C4-2B (cell line): ENCODE measurements around the gene C18orf32.
A peak's percentile ranks its signal among the peaks of the same experiment; 100 is the strongest.

Experiments
- H3K27ac ChIP-seq: fragments of 450-650 bp; 2 replicates; pipeline ENCODE4 v1.5.1; 2017
- CTCF ChIP-seq: fragments of 450-650 bp; conservative IDR thresholded peaks from 2 replicates; pipeline ENCODE4 v1.5.1; 2017; ENCODE audit warnings: mild to moderate bottlenecking
- ZFX ChIP-seq: fragments of 450-650 bp; IDR thresholded peaks from 2 replicates; pipeline ENCODE4 v1.6.1; 2017

C18orf32 gene

GRCh38 chr18:49486953-49487710 is at the start of gene C18orf32:
TSS of gene C18orf32 (minus strand) at chr18:49487234. CDS start at chr18:49483748, 3,486 bp downstream.
- TF ChIP-seq CTCF (no peak), ZFX (peak; percentile 64)
- H3K27ac ChIP-seq = peak within 1 kb of the TSS; percentile 85

- H3K27ac ChIP-seq = no peak overlapping the region
- TF ChIP-seq CTCF = no peak
- no peak for TF ChIP-seq ZFX
These were observed 48.0 kb upstream of the C18orf32 start for GRCh38 chr18:49534846-49535601.

GRCh38 chr18:49531678-49532153 is 44.7 kb upstream of the C18orf32 start:
- no peak for TF ChIP-seq ZFX
- no peak for TF ChIP-seq CTCF

GRCh38 chr18:49529596-49529995 is 42.6 kb upstream of the C18orf32 start:
- no peak overlapping the region for H3K27ac ChIP-seq
- TF ChIP-seq ZFX = no peak
- no peak for TF ChIP-seq CTCF

More at GRCh38 chr18:49531678-49532153, 44.7 kb upstream of the C18orf32 start:
- no peak overlapping the region for H3K27ac ChIP-seq

GRCh38 chr18:49527631-49528327 is 40.7 kb upstream of the C18orf32 start:
- TF ChIP-seq ZFX = no peak
- no peak for TF ChIP-seq CTCF
- H3K27ac ChIP-seq = no peak overlapping the region

- no peak overlapping the region for H3K27ac ChIP-seq
- TF ChIP-seq CTCF (no peak), ZFX (no peak)
These were observed 38.9 kb upstream of the C18orf32 start for GRCh38 chr18:49525981-49526380.
